GM12878 (cell line): Measurements from ENCODE around the gene CLCNKB. TPM values are rescaled to one million over a fixed set of nuclear protein-coding genes. Genes with fewer than 3 reads are reported as not detected.

Experiments used
- ATAC-seq: fragments of 200-7000 bp; cut with Tn5 transposase; 3 replicates; pipeline ENCODE4 v1.9.1; 2020; ENCODE audit warnings: mild to moderate bottlenecking, moderate library complexity
- BruUV-seq: library from RNA; stranded (reverse); fragments of 400-500 nt; replicated peaks from 2 replicates; lab custom pipeline; 2021; lab: Mats Ljungman, UMichigan
- CTCF ChIA-PET: fragments of 300-600 bp; sonication (Branson Sonifier 250); formaldehyde crosslinking; extraction: SDS; loops from one replicate; lab custom pipeline; 2021; ENCODE audit warnings: inconsistent platforms; lab: Yijun Ruan, JAX
- POLR2A ChIA-PET: fragments of 350-600 bp; formaldehyde crosslinking; extraction: SDS; loops from one replicate; lab custom pipeline; 2021; ENCODE audit warnings: inconsistent platforms; lab: Charles Lee
- RAD21 ChIA-PET: fragments of 300-600 bp; sonication (Branson Sonifier 250); formaldehyde crosslinking; loops from one replicate; lab custom pipeline; 2023; ENCODE audit warnings: antibody characterized with exemption; ENCODE audit not compliant: unreplicated experiment; lab: Charles Lee
- SMC1A ChIA-PET: fragments of 300-600 bp; sonication (Branson Sonifier 250); formaldehyde crosslinking; loops from one replicate; lab custom pipeline; 2023; ENCODE audit not compliant: unreplicated experiment, uncharacterized antibody; lab: Charles Lee
- DNase-seq: peaks from one replicate; pipeline ENCODE4 v3.0.0-alpha.2; 2011; ENCODE audit warnings: low read depth, low spot score
- FAIRE-seq: peaks from 3 replicates; lab custom pipeline; 2011; peaks lifted over from hg19 to GRCh38; lab: Jason Lieb, UNC
- H2AFZ ChIP-seq: 2 replicates; pipeline ENCODE4 v1.6.0; 2011; ENCODE audit warnings: low read depth, low read length, control low read depth; ENCODE audit not compliant: control insufficient read depth
- H3K27ac ChIP-seq: 2 replicates; pipeline ENCODE4 v1.5.1; 2011; ENCODE audit warnings: control low read depth; ENCODE audit not compliant: control insufficient read depth, insufficient read depth
- H3K27me3 ChIP-seq, 2 experiments: replicated peaks in 1 of 2; 2 replicates each; pipeline versions ENCODE4 v1.6.0 to v1.6.1; 2011; ENCODE audit warnings: low read length in 1 of 2; ENCODE audit not compliant: control insufficient read depth in 2 of 2, insufficient read depth in 2 of 2
- H3K36me3 ChIP-seq, 2 experiments: 2 replicates each; pipeline ENCODE4 v1.5.1; 2011; ENCODE audit warnings: low read length in 1 of 2; ENCODE audit not compliant: control insufficient read depth in 2 of 2, insufficient read depth in 2 of 2
- H3K4me1 ChIP-seq: 2 replicates; pipeline ENCODE4 v1.6.1; 2011; ENCODE audit warnings: mild to moderate bottlenecking, low read length, moderate library complexity, mixed read lengths; ENCODE audit not compliant: control insufficient read depth, insufficient read depth
- H3K4me2 ChIP-seq: 2 replicates; pipeline ENCODE4 v1.6.0; 2011; ENCODE audit warnings: control low read depth; ENCODE audit not compliant: control insufficient read depth, insufficient read depth
- H3K4me3 ChIP-seq: fragments of 200-600 bp; sonication (generic); 2 replicates; pipeline ENCODE4 v1.5.1; 2016
- H3K79me2 ChIP-seq: 2 replicates; pipeline ENCODE4 v1.6.0; 2011; ENCODE audit warnings: low read length; ENCODE audit not compliant: control insufficient read depth, insufficient read depth
- H3K9ac ChIP-seq: 2 replicates; pipeline ENCODE4 v1.8.0; 2011; ENCODE audit warnings: low read length, control low read depth, mixed read lengths; ENCODE audit not compliant: control insufficient read depth, insufficient read depth
- H3K9me3 ChIP-seq: replicated peaks from 3 replicates; pipeline ENCODE4 v1.5.1; 2011; ENCODE audit warnings: mild to moderate bottlenecking, low read length; ENCODE audit not compliant: control insufficient read depth, insufficient read depth
- H4K20me1 ChIP-seq: 2 replicates; pipeline ENCODE4 v1.6.0; 2011; ENCODE audit not compliant: control insufficient read depth, insufficient read depth
- CEBPB ChIP-seq, 2 experiments: fragments of 150-350 bp in 1 of 2; IDR thresholded peaks; 2 replicates each; pipeline ENCODE4 v1.6.1; 2012 to 2014; ENCODE audit warnings: low read depth in 2 of 2, low read length in 2 of 2, borderline replicate concordance in 1 of 2, inconsistent platforms in 1 of 2
- FOS ChIP-seq: IDR thresholded peaks from 3 replicates; pipeline ENCODE4 v1.6.1; 2011; ENCODE audit warnings: borderline replicate concordance; ENCODE audit not compliant: insufficient read length; ENCODE audit errors: extremely low read depth
- PBX3 ChIP-seq: IDR thresholded peaks from 2 replicates; pipeline ENCODE4 v1.6.1; 2011; ENCODE audit warnings: mild to moderate bottlenecking, low read depth, low read length, moderate library complexity; ENCODE audit not compliant: insufficient replicate concordance
- WGBS: methylation state at CpG from one replicate; pipeline ENCODE4 v1.1.6; 2016; ENCODE audit warnings: low lambda C conversion rate; ENCODE audit not compliant: insufficient replicate concordance, insufficient coverage; ENCODE audit errors: missing lambda C conversion rate; 5-methylcytosine and 5-hydroxymethylcytosine counted together
- in situ Hi-C: fragments of 300-500 bp; cut with MboI; formaldehyde crosslinking; loops from 9 replicates; pipeline ENCODE4 v1.14.3; 2018; ENCODE audit warnings: mixed read lengths
- intact Hi-C: fragments of 100-400 bp; cut with micrococcal nuclease; formaldehyde crosslinking; loops from one replicate; pipeline ENCODE4 v1.14.2; 2022; ENCODE audit not compliant: unreplicated experiment
- polyA plus RNA-seq, 11 experiments: library from polyadenylated mRNA; depleted of rRNA in 4 of 11; unstranded in 6 of 11; stranded (reverse) in 5 of 11; fragments of >200 nt; fragmentation: Nextera tagmentation in 4 of 11; fragmentation: Illumina TruSeq in 1 of 11; extraction: Ambion mirVana in 4 of 11; extraction: Trizol in 1 of 11; gene quantifications; 1 replicate in 1 of 11; 2 replicates in 10 of 11; pipeline versions ENCODE4 v1.2.1 to v1.2.3, GENCODE V29; 2011 to 2016; ENCODE audit warnings: inconsistent platforms in 2 of 11, missing spikeins in 2 of 11, low read depth in 1 of 11
- total RNA-seq, 4 experiments: library from RNA; depleted of rRNA in 3 of 4; stranded (reverse); fragments of >200 nt in 3 of 4; fragmentation: Illumina TruSeq in 1 of 4; extraction: Trizol in 1 of 4; gene quantifications; 2 replicates each; pipeline versions ENCODE4 v1.2.1 to v1.2.3, GENCODE V29; 2013 to 2021
- TF ChIP-seq, protein P1 (sequence below): IDR thresholded peaks from 2 replicates; pipeline ENCODE4 v1.6.1; 2011; ENCODE audit warnings: borderline replicate concordance, low read depth, mild to moderate bottlenecking, moderate library complexity, low read length; ENCODE audit not compliant: insufficient read depth, poor library complexity, severe bottlenecking

Gene CLCNKB
- total and polyA plus RNA-seq, 10 of the 15 experiments (the other 5 are each of a cell fraction or from before 2014, with no cell fraction given) = 0.05 TPM; not detected in 9

GRCh38 chr1:16074217-16074616 is 30.6 kb downstream of the CLCNKB start:
- Histone ChIP-seq H3K4me3 (no peak overlapping the region), H2AFZ (no peak overlapping the region), H3K4me1 (peaks cover 4% of the 10 kb centered on the region), H3K79me2 (no peaks in the 10 kb centered on the region), H3K9ac (no peak overlapping the region), H3K4me2 (peak overlapping the region; percentile 60; the same call in 1 of the 2 replicates), H3K36me3 (no peaks in the 10 kb centered on the region), H3K27me3 (peaks cover 1 to 3% of the 10 kb centered on the region in 2 experiments; a peak in 2 of 4 replicates), H4K20me1 (no peaks in the 10 kb centered on the region), H3K9me3 (no peaks in the 10 kb centered on the region), H3K27ac (no peak overlapping the region)
- peak; percentile 7 for FAIRE-seq
- intact Hi-C loops (no loop called here), in situ Hi-C loops (no loop called here)
- RAD21 ChIA-PET = interaction anchor here (0.5 kb wide), 1 partner anchor 287 kb away, joined by 4 read pairs; no protein-coding TSS in a partner anchor
- CTCF ChIA-PET = interaction anchor here (0.8 to 1.4 kb wide), 6 partner anchors 8 to 289 kb away, joined by 3 to 7 read pairs (median 4); no protein-coding TSS in a partner anchor
- SMC1A ChIA-PET = interaction anchor here (0.5 kb wide), 1 partner anchor 826 kb away, joined by 3 read pairs; no protein-coding TSS in a partner anchor
- WGBS = 45% methylated on average over 5 of the region's 5 CpGs
- DNase-seq = no peak
- no TSS peak for BruUV-seq
- TF ChIP-seq, protein P1, sequence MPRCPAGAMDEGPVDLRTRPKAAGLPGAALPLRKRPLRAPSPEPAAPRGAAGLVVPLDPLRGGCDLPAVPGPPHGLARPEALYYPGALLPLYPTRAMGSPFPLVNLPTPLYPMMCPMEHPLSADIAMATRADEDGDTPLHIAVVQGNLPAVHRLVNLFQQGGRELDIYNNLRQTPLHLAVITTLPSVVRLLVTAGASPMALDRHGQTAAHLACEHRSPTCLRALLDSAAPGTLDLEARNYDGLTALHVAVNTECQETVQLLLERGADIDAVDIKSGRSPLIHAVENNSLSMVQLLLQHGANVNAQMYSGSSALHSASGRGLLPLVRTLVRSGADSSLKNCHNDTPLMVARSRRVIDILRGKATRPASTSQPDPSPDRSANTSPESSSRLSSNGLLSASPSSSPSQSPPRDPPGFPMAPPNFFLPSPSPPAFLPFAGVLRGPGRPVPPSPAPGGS = peak; percentile 84
- TF ChIP-seq CEBPB (IDR thresholded peaks at IDR 0.05; ENCODE audit: borderline replicate concordance in 1 of 2, low read depth in 2 of 2, low read length in 2 of 2) (no peak), FOS (no peak), PBX3 (peak; percentile 12)
- POLR2A ChIA-PET = interaction anchor here (1.1 kb wide), 1 partner anchor 293 kb away, joined by 3 read pairs; the partner anchor contains the start of gene SZRD1
- no peak for ATAC-seq
